ENCODE results near the gene SMCO4. TPM values are rescaled to one million over a fixed set of nuclear protein-coding genes. Genes with fewer than 3 reads are reported as not detected.
A peak's percentile ranks its signal among the peaks of the same experiment; 100 is the strongest.

Gene SMCO4, protein sequence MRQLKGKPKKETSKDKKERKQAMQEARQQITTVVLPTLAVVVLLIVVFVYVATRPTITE
- total RNA-seq = 14.4 and 15.6 TPM in 2 replicates

DNA sequence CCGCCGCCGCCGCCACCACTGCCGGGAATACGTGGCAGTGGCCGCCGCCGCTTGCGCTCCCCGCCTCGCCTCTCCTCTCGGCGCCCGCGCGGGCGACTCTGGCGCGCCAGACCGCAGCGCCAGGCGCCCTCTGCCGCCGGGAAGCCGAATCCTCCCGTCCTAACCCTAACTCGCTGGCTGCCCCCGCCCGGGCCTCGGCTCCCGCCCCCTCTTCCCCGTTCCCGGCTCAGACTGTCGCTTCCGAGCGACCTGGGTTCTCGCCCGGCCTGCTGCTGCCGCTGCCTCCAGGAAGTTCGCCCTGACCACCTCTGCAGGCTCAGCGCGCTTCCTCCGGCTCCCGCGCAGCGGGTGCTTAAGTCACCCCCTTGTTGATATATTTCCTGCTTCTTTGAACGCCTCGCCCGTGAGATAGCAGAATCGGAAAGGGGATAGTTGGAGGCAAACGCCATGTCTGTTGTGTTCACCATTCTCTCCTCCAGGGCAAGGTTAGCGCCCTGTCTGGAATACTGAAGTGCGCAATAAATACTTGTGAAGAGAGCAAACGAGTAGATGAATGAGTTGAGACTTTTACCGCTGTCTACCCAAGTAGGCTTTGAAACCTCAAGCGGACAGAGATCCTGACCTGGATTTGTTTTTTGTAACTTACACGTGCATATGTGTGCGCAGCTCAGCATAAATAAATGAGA is at the start of gene SMCO4:
SMCO4 (minus strand) TSS at position 100 of the 686 bp plus-strand sequence. CDS start 64,202 bp downstream, outside the sequence.
- Histone ChIP-seq H3K27ac (ENCODE audit: low read depth, low read length) (peak within 1 kb of the TSS; percentile 19), H3K27me3 (ENCODE audit: insufficient read depth, low read length) (peaks cover 5% of the 10 kb centered on the region)
- peak; percentile 99 for DNase-seq (ENCODE audit: insufficient read length, low spot score, missing footprints)

DNA sequence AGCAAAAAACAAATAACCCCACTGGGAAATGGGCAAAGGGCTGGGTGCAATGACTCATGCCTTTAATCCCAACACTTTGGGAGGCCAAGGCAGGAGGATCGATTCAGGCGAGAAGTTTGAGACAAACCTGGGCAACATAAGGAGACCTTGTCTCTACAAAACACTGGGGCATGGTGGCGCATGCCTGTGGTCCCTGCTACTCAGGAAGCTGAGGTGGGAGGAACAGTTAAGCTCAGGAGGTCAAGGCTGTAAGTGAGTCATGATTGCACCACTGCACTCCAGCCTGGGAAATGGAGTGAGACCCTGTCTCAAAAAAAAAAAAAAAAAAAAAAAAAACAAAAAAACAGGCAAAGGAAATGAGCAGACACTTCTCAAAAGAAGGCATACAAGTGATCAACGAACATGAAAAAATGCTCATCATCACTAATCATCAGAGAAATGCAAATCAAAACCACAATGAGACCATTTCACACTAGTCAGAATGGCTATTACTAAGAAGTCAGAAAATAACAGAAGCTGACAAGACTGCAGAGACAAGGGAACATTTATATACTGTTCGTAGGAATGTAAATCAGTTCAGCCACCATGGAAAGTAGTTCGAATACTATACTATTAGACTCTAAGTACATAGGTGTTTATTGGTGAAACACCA is 48.2 kb upstream of the SMCO4 start:
- no peak overlapping the region for H3K4me3 ChIP-seq (ENCODE audit: insufficient read depth, low read length)
- H3K27me3 ChIP-seq (ENCODE audit: insufficient read depth, low read length) = peaks cover 8% of the 10 kb centered on the region
- no peak overlapping the region for H3K4me2 ChIP-seq (ENCODE audit: insufficient read depth, low read length)
- no peak overlapping the region for H2AFZ ChIP-seq (ENCODE audit: low read length)
- H3K36me3 ChIP-seq (ENCODE audit: insufficient read depth, low read length) = no peaks in the 10 kb centered on the region
- H4K20me1 ChIP-seq (ENCODE audit: insufficient read depth, low read length) = no peaks in the 10 kb centered on the region
- no peaks in the 10 kb centered on the region for H3K79me2 ChIP-seq (ENCODE audit: insufficient read depth, low read length)
- TF ChIP-seq, protein P1, sequence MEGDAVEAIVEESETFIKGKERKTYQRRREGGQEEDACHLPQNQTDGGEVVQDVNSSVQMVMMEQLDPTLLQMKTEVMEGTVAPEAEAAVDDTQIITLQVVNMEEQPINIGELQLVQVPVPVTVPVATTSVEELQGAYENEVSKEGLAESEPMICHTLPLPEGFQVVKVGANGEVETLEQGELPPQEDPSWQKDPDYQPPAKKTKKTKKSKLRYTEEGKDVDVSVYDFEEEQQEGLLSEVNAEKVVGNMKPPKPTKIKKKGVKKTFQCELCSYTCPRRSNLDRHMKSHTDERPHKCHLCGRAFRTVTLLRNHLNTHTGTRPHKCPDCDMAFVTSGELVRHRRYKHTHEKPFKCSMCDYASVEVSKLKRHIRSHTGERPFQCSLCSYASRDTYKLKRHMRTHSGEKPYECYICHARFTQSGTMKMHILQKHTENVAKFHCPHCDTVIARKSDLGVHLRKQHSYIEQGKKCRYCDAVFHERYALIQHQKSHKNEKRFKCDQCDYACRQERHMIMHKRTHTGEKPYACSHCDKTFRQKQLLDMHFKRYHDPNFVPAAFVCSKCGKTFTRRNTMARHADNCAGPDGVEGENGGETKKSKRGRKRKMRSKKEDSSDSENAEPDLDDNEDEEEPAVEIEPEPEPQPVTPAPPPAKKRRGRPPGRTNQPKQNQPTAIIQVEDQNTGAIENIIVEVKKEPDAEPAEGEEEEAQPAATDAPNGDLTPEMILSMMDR (IDR thresholded peaks at IDR 0.05; ENCODE audit: extremely low read depth, low read depth, low read length) = no peak
- H3K9me3 ChIP-seq (ENCODE audit: low read depth, low read length) = no peaks in the 10 kb centered on the region
- DNase-seq (ENCODE audit: insufficient read length, low spot score, missing footprints) = no peak
- no peaks in the 10 kb centered on the region for H3K4me1 ChIP-seq (ENCODE audit: insufficient read depth, low read length)
- no peak overlapping the region for H3K27ac ChIP-seq (ENCODE audit: low read depth, low read length)

More for the DNA sequence above, at the start of gene SMCO4:
- TF ChIP-seq, protein P1 (IDR thresholded peaks at IDR 0.05; ENCODE audit: extremely low read depth, low read depth, low read length) = peak; percentile 45
- Histone ChIP-seq H3K36me3 (ENCODE audit: insufficient read depth, low read length) (no peaks in the 10 kb centered on the region), H3K4me1 (ENCODE audit: insufficient read depth, low read length) (peaks cover 12% of the 10 kb centered on the region), H4K20me1 (ENCODE audit: insufficient read depth, low read length) (peaks cover 22% of the 10 kb centered on the region), H3K79me2 (ENCODE audit: insufficient read depth, low read length) (peaks cover 19% of the 10 kb centered on the region), H3K4me3 (ENCODE audit: insufficient read depth, low read length) (peak within 1 kb of the TSS; percentile 78), H3K4me2 (ENCODE audit: insufficient read depth, low read length) (peak within 1 kb of the TSS; percentile 88), H2AFZ (ENCODE audit: low read length) (peak within 1 kb of the TSS; percentile 97), H3K9me3 (ENCODE audit: low read depth, low read length) (no peaks in the 10 kb centered on the region)

DNA sequence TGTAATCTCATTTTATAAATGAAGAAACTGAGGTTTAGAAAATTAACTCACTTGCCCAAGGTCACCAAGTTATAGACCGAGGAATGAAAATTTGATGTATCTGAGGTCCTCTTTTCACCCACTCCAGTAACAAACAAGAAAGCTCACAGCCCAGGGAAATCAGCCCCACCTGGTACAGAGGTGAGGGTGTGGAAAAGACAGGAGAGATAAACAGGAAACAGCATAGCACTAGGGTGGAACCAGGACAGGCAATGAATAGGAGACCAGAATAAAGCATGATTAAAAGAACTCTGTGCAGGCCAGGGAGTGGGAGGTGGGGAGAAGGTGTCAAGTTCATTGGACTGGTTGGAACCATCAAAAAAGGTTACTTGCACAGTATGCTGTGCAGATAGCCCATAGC is 46.2 kb upstream of the SMCO4 start:
- no peak overlapping the region for H2AFZ ChIP-seq (ENCODE audit: low read length)
- TF ChIP-seq, protein P1 (IDR thresholded peaks at IDR 0.05; ENCODE audit: extremely low read depth, low read depth, low read length) = no peak
- no peak overlapping the region for H3K4me3 ChIP-seq (ENCODE audit: insufficient read depth, low read length)
- H4K20me1 ChIP-seq (ENCODE audit: insufficient read depth, low read length) = no peaks in the 10 kb centered on the region
- no peak overlapping the region for H3K4me2 ChIP-seq (ENCODE audit: insufficient read depth, low read length)
- H3K36me3 ChIP-seq (ENCODE audit: insufficient read depth, low read length) = no peaks in the 10 kb centered on the region
- DNase-seq (ENCODE audit: insufficient read length, low spot score, missing footprints) = no peak
- H3K9me3 ChIP-seq (ENCODE audit: low read depth, low read length) = no peaks in the 10 kb centered on the region
- peaks cover 8% of the 10 kb centered on the region for H3K27me3 ChIP-seq (ENCODE audit: insufficient read depth, low read length)
- no peak overlapping the region for H3K27ac ChIP-seq (ENCODE audit: low read depth, low read length)
- no peaks in the 10 kb centered on the region for H3K79me2 ChIP-seq (ENCODE audit: insufficient read depth, low read length)
- no peaks in the 10 kb centered on the region for H3K4me1 ChIP-seq (ENCODE audit: insufficient read depth, low read length)
